HG02981 (cell line): Measurements from ENCODE around the gene TRAM2.
A peak's percentile ranks its signal among the peaks of the same experiment; 100 is the strongest.

Source experiments
- ATAC-seq: cut with Tn5 transposase; IDR thresholded peaks from one replicate; pipeline ENCODE4 v1.9.1; 2021; ENCODE audit warnings: mild to moderate bottlenecking, moderate library complexity; ENCODE audit not compliant: unreplicated experiment

TRAM2 gene

GRCh38 chr6:52512199-52512598 lies 64.7 kb downstream of the TRAM2 start:
- no peak for ATAC-seq

GRCh38 chr6:52511572-52512151 lies 65.2 kb downstream of the TRAM2 start:
- no peak for ATAC-seq

GRCh38 chr6:52511163-52511562 lies 65.7 kb downstream of the TRAM2 start:
- ATAC-seq: no peak

- ATAC-seq: no peak
Observed at GRCh38 chr6:52510213-52510562, 66.7 kb downstream of the TRAM2 start.

- no peak for ATAC-seq
Observed at GRCh38 chr6:52509281-52510212, 67.3 kb downstream of the TRAM2 start.

- ATAC-seq: no peak
Observed at GRCh38 chr6:52508261-52508739, 68.6 kb downstream of the TRAM2 start.

GRCh38 chr6:52507557-52508260 lies 69.2 kb downstream of the TRAM2 start:
- ATAC-seq: no peak

- ATAC-seq: no peak
Observed at GRCh38 chr6:52506476-52506875, 70.4 kb downstream of the TRAM2 start.

GRCh38 chr6:52505726-52506409 lies 71.0 kb downstream of the TRAM2 start:
- ATAC-seq: no peak

- ATAC-seq: no peak
Observed at GRCh38 chr6:52504782-52505136, 72.1 kb downstream of the TRAM2 start.

GRCh38 chr6:52503851-52504781 lies 72.7 kb downstream of the TRAM2 start:
- no peak for ATAC-seq

GRCh38 chr6:52503323-52503747 lies 73.5 kb downstream of the TRAM2 start:
- ATAC-seq: no peak

GRCh38 chr6:52502306-52503029 lies 74.4 kb downstream of the TRAM2 start:
- ATAC-seq: no peak

GRCh38 chr6:52500238-52501129 lies 76.4 kb downstream of the TRAM2 start:
- ATAC-seq: no peak

- ATAC-seq: no peak
Observed at GRCh38 chr6:52499681-52500236, 77.1 kb downstream of the TRAM2 start.

GRCh38 chr6:52499026-52499425 lies 77.8 kb downstream of the TRAM2 start:
- no peak for ATAC-seq

GRCh38 chr6:52498538-52499017 lies 78.3 kb downstream of the TRAM2 start:
- ATAC-seq: peak; percentile 49
